Measurements from ENCODE around the gene TNFSF4.

GRCh38 chr1:173248247-173248940, 41.3 kb upstream of the TNFSF4 start:
- TF ChIP-seq CTCF (IDR thresholded peaks at IDR 0.05; ENCODE audit: insufficient read depth, low read depth, low read length), result no peak
- TF ChIP-seq EZH2 (IDR thresholded peaks at IDR 0.05; ENCODE audit: insufficient read depth, low read length), result no peak
